HepG2 (cell line): ENCODE measurements around the gene CPB2. TPM values are rescaled to one million over a fixed set of nuclear protein-coding genes. Genes with fewer than 3 reads are reported as not detected.

Source experiments
- AHR ChIP-seq: IDR thresholded peaks from 2 replicates; pipeline ENCODE4 v1.6.1; 2018; ENCODE audit warnings: missing genetic modification reagents, missing compliant biosample characterization
- DR1 ChIP-seq: sonication (generic); formaldehyde crosslinking; IDR thresholded peaks from 2 replicates; pipeline ENCODE4 v1.8.0; 2021; ENCODE audit warnings: mild to moderate bottlenecking, missing genetic modification reagents, inconsistent platforms
- GMEB1 ChIP-seq: sonication (generic); formaldehyde crosslinking; IDR thresholded peaks from 2 replicates; pipeline ENCODE4 v1.5.1; 2020; ENCODE audit warnings: missing genetic modification reagents, mild to moderate bottlenecking, borderline replicate concordance
- HIC2 ChIP-seq: sonication (generic); formaldehyde crosslinking; IDR thresholded peaks from 2 replicates; pipeline ENCODE4 v1.9.0; 2022; ENCODE audit warnings: low read depth, missing genetic modification reagents
- HNF4A ChIP-seq: sonication (generic); formaldehyde crosslinking; IDR thresholded peaks from 2 replicates; pipeline ENCODE4 v1.4.0; 2020; ENCODE audit warnings: missing genetic modification reagents
- HNRNPK ChIP-seq: fragments of 200-400 bp; formaldehyde crosslinking; IDR thresholded peaks from 2 replicates; pipeline ENCODE4 v1.6.1; 2018; ENCODE audit warnings: low read length, low read depth, moderate library complexity, mild to moderate bottlenecking; ENCODE audit not compliant: poor library complexity, severe bottlenecking
- IKZF5 ChIP-seq: IDR thresholded peaks from 2 replicates; pipeline ENCODE4 v1.6.1; 2018; ENCODE audit warnings: missing genetic modification reagents, mild to moderate bottlenecking, missing compliant biosample characterization
- IRF2 ChIP-seq: IDR thresholded peaks from 2 replicates; pipeline ENCODE4 v1.6.1; 2018; ENCODE audit warnings: missing genetic modification reagents, missing compliant biosample characterization
- ISX ChIP-seq: sonication (generic); formaldehyde crosslinking; conservative IDR thresholded peaks from 2 replicates; pipeline ENCODE4 v1.5.0; 2020; ENCODE audit warnings: missing genetic modification reagents
- JUND ChIP-seq: sonication (generic); formaldehyde crosslinking; IDR thresholded peaks from 2 replicates; pipeline ENCODE4 v1.8.0; 2022; ENCODE audit warnings: mild to moderate bottlenecking, missing genetic modification reagents
- KDM5A ChIP-seq: fragments of 200-600 bp; sonication (generic); IDR thresholded peaks from 2 replicates; pipeline ENCODE4 v1.7.0; 2018; ENCODE audit warnings: antibody characterized with exemption, mild to moderate bottlenecking, low read length, borderline replicate concordance
- MED1 ChIP-seq: sonication (generic); formaldehyde crosslinking; IDR thresholded peaks from 2 replicates; pipeline ENCODE4 v1.4.0; 2020; ENCODE audit warnings: missing genetic modification reagents
- NR2C2 ChIP-seq: sonication (generic); formaldehyde crosslinking; IDR thresholded peaks from 2 replicates; pipeline ENCODE4 v1.4.0; 2020; ENCODE audit warnings: missing genetic modification reagents, mild to moderate bottlenecking, moderate library complexity, borderline replicate concordance
- NR2F2 ChIP-seq: IDR thresholded peaks from 2 replicates; pipeline ENCODE4 v1.6.1; 2012; ENCODE audit warnings: low read depth, inconsistent platforms, borderline replicate concordance
- NR2F6 ChIP-seq, 2 experiments: IDR thresholded peaks; 2 replicates each; pipeline ENCODE4 v1.6.1; 2016; ENCODE audit warnings: antibody characterized with exemption in 1 of 2, mild to moderate bottlenecking in 1 of 2
- RFXAP ChIP-seq: sonication (generic); formaldehyde crosslinking; IDR thresholded peaks from 2 replicates; pipeline ENCODE4 v1.4.0; 2020; ENCODE audit warnings: missing genetic modification reagents, borderline replicate concordance
- SALL1 ChIP-seq: sonication (generic); formaldehyde crosslinking; IDR thresholded peaks from 2 replicates; pipeline ENCODE4 v1.8.0; 2022; ENCODE audit warnings: mild to moderate bottlenecking, missing genetic modification reagents
- SIX4 ChIP-seq: sonication (generic); formaldehyde crosslinking; IDR thresholded peaks from 2 replicates; pipeline ENCODE4 v1.4.0; 2020; ENCODE audit warnings: missing genetic modification reagents
- SKI ChIP-seq: fragments of 450-650 bp; IDR thresholded peaks from one replicate; pipeline ENCODE4 v1.6.1; 2018; ENCODE audit warnings: mild to moderate bottlenecking; ENCODE audit not compliant: partially characterized antibody
- SOX6 ChIP-seq, 2 experiments: fragments of 450-650 bp in 1 of 2; sonication (generic) in 1 of 2; formaldehyde crosslinking in 1 of 2; IDR thresholded peaks; 2 replicates each; pipeline versions ENCODE4 v1.4.0 to v1.6.1; 2017 to 2020; ENCODE audit warnings: antibody characterized with exemption in 1 of 2, mild to moderate bottlenecking in 1 of 2, missing genetic modification reagents in 1 of 2
- ZFY ChIP-seq: sonication (generic); formaldehyde crosslinking; IDR thresholded peaks from 2 replicates; pipeline ENCODE4 v1.4.0; 2020; ENCODE audit warnings: missing genetic modification reagents
- ZKSCAN8 ChIP-seq: IDR thresholded peaks from 2 replicates; pipeline ENCODE4 v1.6.1; 2016; ENCODE audit warnings: borderline replicate concordance, missing genetic modification reagents, missing compliant biosample characterization
- ZNF232 ChIP-seq: sonication (generic); formaldehyde crosslinking; IDR thresholded peaks from 2 replicates; pipeline ENCODE4 v1.4.0; 2020; ENCODE audit warnings: missing genetic modification reagents, borderline replicate concordance
- ZNF263 ChIP-seq: sonication (generic); formaldehyde crosslinking; IDR thresholded peaks from 2 replicates; pipeline ENCODE4 v1.4.0; 2020; ENCODE audit warnings: missing genetic modification reagents
- ZNF512 ChIP-seq: sonication (generic); formaldehyde crosslinking; IDR thresholded peaks from 2 replicates; pipeline ENCODE4 v1.4.0; 2020; ENCODE audit warnings: mild to moderate bottlenecking, missing genetic modification reagents
- ZNF678 ChIP-seq: sonication (generic); formaldehyde crosslinking; IDR thresholded peaks from 2 replicates; pipeline ENCODE4 v1.4.0; 2020; ENCODE audit warnings: mild to moderate bottlenecking, missing genetic modification reagents
- polyA plus RNA-seq, 8 experiments: library from polyadenylated mRNA; depleted of rRNA in 3 of 8; stranded (reverse) in 7 of 8; unstranded in 1 of 8; fragments of >200 nt; fragmentation: Illumina TruSeq in 4 of 8; extraction: Trizol in 4 of 8; gene quantifications; 2 replicates each; pipeline versions ENCODE4 v1.2.1 to v1.2.3, GENCODE V29; 2011 to 2016; ENCODE audit warnings: low read depth in 4 of 8, missing spikeins in 1 of 8, mixed read lengths in 1 of 8; ENCODE audit not compliant: insufficient read depth in 1 of 8
- total RNA-seq, 5 experiments: library from RNA; depleted of rRNA; stranded (reverse); fragments of >200 nt; fragmentation: Illumina TruSeq; extraction: Trizol; gene quantifications; 2 replicates each; pipeline ENCODE4 v1.2.3, GENCODE V29; 2016; ENCODE audit warnings: low read depth in 1 of 5

CPB2 gene
- total and polyA plus RNA-seq, 2 of the 13 experiments (the other 11 are each of a cell fraction or from before 2014, with no cell fraction given): 125 to 140 TPM

- no peak for TF ChIP-seq ISX (CRISPR knock-in tag)
- TF ChIP-seq SALL1 (CRISPR knock-in tag): peak; percentile 94
- TF ChIP-seq ZKSCAN8 (CRISPR knock-in tag): peak; percentile 75
- peak; percentile 89 for TF ChIP-seq HNF4A (CRISPR knock-in tag)
- peak; percentile 42; the same call in 1 of the 2 replicates for TF ChIP-seq SIX4 (CRISPR knock-in tag)
- peak; percentile 41; the same call in 1 of the 2 replicates for TF ChIP-seq RFXAP
- no peak for TF ChIP-seq ZNF512 (CRISPR knock-in tag)
- no peak for TF ChIP-seq AHR
- TF ChIP-seq IRF2: peak; percentile 51; the same call in 1 of the 2 replicates
- peak; percentile 23; the same call in 1 of the 2 replicates for TF ChIP-seq KDM5A
- peak; percentile 38; the same call in 1 of the 2 replicates for TF ChIP-seq ZFY (CRISPR knock-in tag)
- TF ChIP-seq HNRNPK: no peak
- TF ChIP-seq MED1 (CRISPR knock-in tag): peak; percentile 91
- no peak for TF ChIP-seq SOX6 (IDR thresholded peaks at IDR 0.05)
- peak; percentile 90 for TF ChIP-seq SOX6 (CRISPR knock-in tag; IDR thresholded peaks at IDR 0.05)
- no peak for TF ChIP-seq GMEB1 (CRISPR knock-in tag)
- no peak for TF ChIP-seq ZNF678
- TF ChIP-seq NR2F6 (IDR thresholded peaks at IDR 0.05): peak; percentile 98
- peak; percentile 98 for TF ChIP-seq NR2F6 (CRISPR knock-in tag; IDR thresholded peaks at IDR 0.05)
- TF ChIP-seq NR2C2 (CRISPR knock-in tag): peak; percentile 83
- TF ChIP-seq ZNF232: peak; percentile 58; the same call in 1 of the 2 replicates
- TF ChIP-seq JUND: no peak
- peak; percentile 46 for TF ChIP-seq SKI
- no peak for TF ChIP-seq DR1
- TF ChIP-seq NR2F2: peak; percentile 98
- no peak for TF ChIP-seq HIC2 (CRISPR knock-in tag)
- TF ChIP-seq ZNF263 (CRISPR knock-in tag): peak; percentile 68; the same call in 1 of the 2 replicates
- TF ChIP-seq IKZF5 (CRISPR knock-in tag): peak; percentile 83; the same call in 1 of the 2 replicates
Measured at GRCh38 chr13:46109451-46109850, 4.6 kb upstream of the CPB2 start (continued).
